K562 (cell line): ENCODE measurements around the gene RIPOR1. TPM values are rescaled to one million over a fixed set of nuclear protein-coding genes. Genes with fewer than 3 reads are reported as not detected.

Experiments used
- CCNT2 ChIP-seq: IDR thresholded peaks from 2 replicates; pipeline ENCODE4 v1.6.1; 2011; ENCODE audit warnings: borderline replicate concordance, low read depth, mild to moderate bottlenecking, moderate library complexity, mixed read lengths, low read length; ENCODE audit not compliant: insufficient read length; ENCODE audit errors: extremely low read depth
- HMGN3 ChIP-seq: IDR thresholded peaks from 2 replicates; pipeline ENCODE4 v1.6.1; 2011; ENCODE audit warnings: borderline replicate concordance, low read depth, mild to moderate bottlenecking, mixed read lengths, low read length; ENCODE audit not compliant: insufficient read length; ENCODE audit errors: extremely low read depth
- MAZ ChIP-seq, 2 experiments: fragments of 450-650 bp in 1 of 2; sonication (generic) in 1 of 2; formaldehyde crosslinking; IDR thresholded peaks in 1 of 2; conservative IDR thresholded peaks in 1 of 2; 2 replicates each; pipeline versions ENCODE4 v1.4.0 to v1.5.0; 2020; ENCODE audit warnings: mild to moderate bottlenecking in 1 of 2, missing genetic modification reagents in 1 of 2
- NFRKB ChIP-seq: fragments of 450-650 bp; IDR thresholded peaks from 2 replicates; pipeline ENCODE4 v1.6.1; 2016; ENCODE audit warnings: low read depth
- PML ChIP-seq: IDR thresholded peaks from 2 replicates; pipeline ENCODE4 v1.6.1; 2012; ENCODE audit warnings: low read length, inconsistent platforms
- REST ChIP-seq, 2 experiments: fragments of 450-650 bp; formaldehyde crosslinking in 1 of 2; IDR thresholded peaks; 2 replicates each; pipeline versions ENCODE4 v1.4.0 to v1.6.1; 2014 to 2020; ENCODE audit warnings: mild to moderate bottlenecking in 2 of 2, borderline replicate concordance in 1 of 2, low read depth in 1 of 2
- VEZF1 ChIP-seq: fragments of 200-800 bp; sonication (Bioruptor generic); IDR thresholded peaks from 2 replicates; pipeline ENCODE4 v1.6.1; 2017; ENCODE audit warnings: missing genetic modification characterization, missing compliant biosample characterization
- ZFX ChIP-seq: sonication (generic); formaldehyde crosslinking; IDR thresholded peaks from 2 replicates; pipeline ENCODE4 v1.8.0; 2022; ENCODE audit warnings: mild to moderate bottlenecking, missing genetic modification reagents, moderate library complexity
- ZNF75A ChIP-seq: fragments of 450-650 bp; formaldehyde crosslinking; IDR thresholded peaks from 2 replicates; pipeline ENCODE4 v1.4.0; 2020; ENCODE audit warnings: mild to moderate bottlenecking
- polyA plus RNA-seq, 8 experiments: library from polyadenylated mRNA; depleted of rRNA in 4 of 8; stranded (reverse) in 5 of 8; unstranded in 3 of 8; fragments of >200 nt; fragmentation: Nextera tagmentation in 2 of 8; fragmentation: Illumina TruSeq in 1 of 8; extraction: Ambion mirVana in 2 of 8; extraction: Trizol in 1 of 8; gene quantifications; 2 replicates each; pipeline versions ENCODE4 v1.2.1 to v1.2.3, GENCODE V29; 2011 to 2014; ENCODE audit warnings: inconsistent platforms in 1 of 8, missing spikeins in 1 of 8
- total RNA-seq, 7 experiments: library from RNA; depleted of rRNA in 6 of 7; stranded (reverse); fragments of >200 nt in 6 of 7; fragmentation: Illumina TruSeq in 2 of 7; extraction: Trizol in 2 of 7; gene quantifications; 2 replicates each; pipeline versions ENCODE4 v1.2.1 to v1.2.3, GENCODE V29; 2011 to 2021; ENCODE audit warnings: low replicate concordance in 1 of 7
- TF ChIP-seq, protein P1 (sequence below): sonication (generic); formaldehyde crosslinking; IDR thresholded peaks from 2 replicates; pipeline ENCODE4 v1.8.0; 2022; ENCODE audit warnings: mild to moderate bottlenecking, missing genetic modification reagents

Gene RIPOR1
- total and polyA plus RNA-seq, 9 of the 15 experiments (the other 6 are each of a cell fraction or from before 2014, with no cell fraction given), result 0.36 to 31.1 (median 3.0) TPM

DNA sequence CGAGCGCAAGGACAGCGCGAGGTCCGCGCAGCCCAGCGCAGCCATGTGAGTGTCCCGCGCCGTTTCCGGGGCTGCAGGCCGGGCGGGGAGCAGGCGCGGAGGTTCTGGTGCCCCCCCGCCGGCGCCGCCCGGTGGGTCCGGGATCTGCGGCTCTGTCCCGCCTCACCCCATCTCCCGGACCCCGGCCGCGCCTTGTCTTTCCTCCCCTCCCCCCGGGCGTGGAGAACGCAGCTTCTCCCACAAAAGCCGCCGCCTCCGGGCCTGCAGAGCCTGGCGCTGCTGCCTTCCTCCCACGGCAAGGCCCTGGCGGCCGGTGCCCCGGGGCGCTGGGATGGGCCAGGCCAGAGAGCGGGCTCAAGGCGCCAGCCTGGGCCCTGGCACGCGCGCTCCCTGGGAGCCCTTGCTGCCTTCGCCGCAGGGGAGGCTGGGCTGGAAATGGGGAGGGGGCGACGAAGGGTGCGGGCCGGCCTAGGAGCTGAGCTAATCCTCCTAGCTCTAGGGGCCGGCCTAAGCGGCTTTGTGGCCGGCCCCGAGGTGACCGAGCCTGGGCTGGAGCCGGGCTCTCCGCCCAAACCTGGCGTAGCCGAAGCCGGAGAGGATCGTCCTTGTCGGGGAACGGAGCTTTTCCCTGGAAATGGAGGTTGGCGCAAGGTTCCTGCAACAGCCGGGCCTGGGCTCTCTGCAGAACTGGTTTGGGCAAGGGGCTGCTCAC is 397 bp downstream of the RIPOR1 start (continued):
- TF ChIP-seq, protein P1, sequence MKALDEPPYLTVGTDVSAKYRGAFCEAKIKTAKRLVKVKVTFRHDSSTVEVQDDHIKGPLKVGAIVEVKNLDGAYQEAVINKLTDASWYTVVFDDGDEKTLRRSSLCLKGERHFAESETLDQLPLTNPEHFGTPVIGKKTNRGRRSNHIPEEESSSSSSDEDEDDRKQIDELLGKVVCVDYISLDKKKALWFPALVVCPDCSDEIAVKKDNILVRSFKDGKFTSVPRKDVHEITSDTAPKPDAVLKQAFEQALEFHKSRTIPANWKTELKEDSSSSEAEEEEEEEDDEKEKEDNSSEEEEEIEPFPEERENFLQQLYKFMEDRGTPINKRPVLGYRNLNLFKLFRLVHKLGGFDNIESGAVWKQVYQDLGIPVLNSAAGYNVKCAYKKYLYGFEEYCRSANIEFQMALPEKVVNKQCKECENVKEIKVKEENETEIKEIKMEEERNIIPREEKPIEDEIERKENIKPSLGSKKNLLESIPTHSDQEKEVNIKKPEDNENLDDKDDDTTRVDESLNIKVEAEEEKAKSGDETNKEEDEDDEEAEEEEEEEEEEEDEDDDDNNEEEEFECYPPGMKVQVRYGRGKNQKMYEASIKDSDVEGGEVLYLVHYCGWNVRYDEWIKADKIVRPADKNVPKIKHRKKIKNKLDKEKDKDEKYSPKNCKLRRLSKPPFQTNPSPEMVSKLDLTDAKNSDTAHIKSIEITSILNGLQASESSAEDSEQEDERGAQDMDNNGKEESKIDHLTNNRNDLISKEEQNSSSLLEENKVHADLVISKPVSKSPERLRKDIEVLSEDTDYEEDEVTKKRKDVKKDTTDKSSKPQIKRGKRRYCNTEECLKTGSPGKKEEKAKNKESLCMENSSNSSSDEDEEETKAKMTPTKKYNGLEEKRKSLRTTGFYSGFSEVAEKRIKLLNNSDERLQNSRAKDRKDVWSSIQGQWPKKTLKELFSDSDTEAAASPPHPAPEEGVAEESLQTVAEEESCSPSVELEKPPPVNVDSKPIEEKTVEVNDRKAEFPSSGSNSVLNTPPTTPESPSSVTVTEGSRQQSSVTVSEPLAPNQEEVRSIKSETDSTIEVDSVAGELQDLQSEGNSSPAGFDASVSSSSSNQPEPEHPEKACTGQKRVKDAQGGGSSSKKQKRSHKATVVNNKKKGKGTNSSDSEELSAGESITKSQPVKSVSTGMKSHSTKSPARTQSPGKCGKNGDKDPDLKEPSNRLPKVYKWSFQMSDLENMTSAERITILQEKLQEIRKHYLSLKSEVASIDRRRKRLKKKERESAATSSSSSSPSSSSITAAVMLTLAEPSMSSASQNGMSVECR, result peak; percentile 80; the same call in 1 of the 2 replicates
- TF ChIP-seq ZNF75A (CRISPR knock-in tag), result peak; percentile 69; the same call in 1 of the 2 replicates
- TF ChIP-seq VEZF1 (CRISPR knock-in tag), result peak; percentile 70
- peak; percentile 11 for TF ChIP-seq CCNT2
- TF ChIP-seq REST (IDR thresholded peaks at IDR 0.05; ENCODE audit: borderline replicate concordance), result no peak
- peak; percentile 53 for TF ChIP-seq REST (CRISPR knock-in tag; IDR thresholded peaks at IDR 0.05; ENCODE audit: low read depth)
- peak; percentile 89 for TF ChIP-seq ZFX (CRISPR knock-in tag)
- TF ChIP-seq NFRKB, result no peak
- peak in 1 of 2 experiments; percentile 61; a peak in 2 of 4 replicates for TF ChIP-seq MAZ (CRISPR knock-in tag; conservative IDR thresholded peaks at IDR 0.05 in 1 of 2, IDR thresholded peaks at IDR 0.05 in 1 of 2)
- TF ChIP-seq HMGN3, result peak; percentile 38
- TF ChIP-seq PML, result no peak
